Nephron (organoid): ENCODE data around the gene NIT1.

ENCODE experiments used
- H3K27ac Mint-ChIP-seq, 3 experiments: 2 replicates each; pipeline ENCODE4 v1.8.0; 2020; ENCODE audit warnings: mixed read lengths in 3 of 3, mild to moderate bottlenecking in 2 of 3, moderate library complexity in 1 of 3
- H3K27me3 Mint-ChIP-seq: 2 replicates; pipeline ENCODE4 v1.8.0; 2021; ENCODE audit warnings: low read depth, mild to moderate bottlenecking, moderate library complexity, mixed read lengths
- H3K36me3 Mint-ChIP-seq: 2 replicates; pipeline ENCODE4 v1.8.0; 2020; ENCODE audit warnings: low read depth, mixed read lengths
- H3K4me1 Mint-ChIP-seq: 2 replicates; pipeline ENCODE4 v1.8.0; 2020; ENCODE audit warnings: mixed read lengths
- H3K4me3 Mint-ChIP-seq, 3 experiments: 2 replicates each; pipeline ENCODE4 v1.8.0; 2020; ENCODE audit warnings: mild to moderate bottlenecking in 3 of 3, mixed read lengths in 3 of 3, moderate library complexity in 2 of 3
- H3K9me3 Mint-ChIP-seq: 2 replicates; pipeline ENCODE4 v1.8.0; 2020; ENCODE audit warnings: mixed read lengths
- CTCF ChIP-seq, 3 experiments: fragments of 200-600 bp; sonication (generic); IDR thresholded peaks; one replicate each; pipeline ENCODE4 v1.5.0; 2021; ENCODE audit warnings: antibody characterized with exemption in 3 of 3; ENCODE audit not compliant: unreplicated experiment in 3 of 3

Gene NIT1, protein sequence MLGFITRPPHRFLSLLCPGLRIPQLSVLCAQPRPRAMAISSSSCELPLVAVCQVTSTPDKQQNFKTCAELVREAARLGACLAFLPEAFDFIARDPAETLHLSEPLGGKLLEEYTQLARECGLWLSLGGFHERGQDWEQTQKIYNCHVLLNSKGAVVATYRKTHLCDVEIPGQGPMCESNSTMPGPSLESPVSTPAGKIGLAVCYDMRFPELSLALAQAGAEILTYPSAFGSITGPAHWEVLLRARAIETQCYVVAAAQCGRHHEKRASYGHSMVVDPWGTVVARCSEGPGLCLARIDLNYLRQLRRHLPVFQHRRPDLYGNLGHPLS

DNA sequence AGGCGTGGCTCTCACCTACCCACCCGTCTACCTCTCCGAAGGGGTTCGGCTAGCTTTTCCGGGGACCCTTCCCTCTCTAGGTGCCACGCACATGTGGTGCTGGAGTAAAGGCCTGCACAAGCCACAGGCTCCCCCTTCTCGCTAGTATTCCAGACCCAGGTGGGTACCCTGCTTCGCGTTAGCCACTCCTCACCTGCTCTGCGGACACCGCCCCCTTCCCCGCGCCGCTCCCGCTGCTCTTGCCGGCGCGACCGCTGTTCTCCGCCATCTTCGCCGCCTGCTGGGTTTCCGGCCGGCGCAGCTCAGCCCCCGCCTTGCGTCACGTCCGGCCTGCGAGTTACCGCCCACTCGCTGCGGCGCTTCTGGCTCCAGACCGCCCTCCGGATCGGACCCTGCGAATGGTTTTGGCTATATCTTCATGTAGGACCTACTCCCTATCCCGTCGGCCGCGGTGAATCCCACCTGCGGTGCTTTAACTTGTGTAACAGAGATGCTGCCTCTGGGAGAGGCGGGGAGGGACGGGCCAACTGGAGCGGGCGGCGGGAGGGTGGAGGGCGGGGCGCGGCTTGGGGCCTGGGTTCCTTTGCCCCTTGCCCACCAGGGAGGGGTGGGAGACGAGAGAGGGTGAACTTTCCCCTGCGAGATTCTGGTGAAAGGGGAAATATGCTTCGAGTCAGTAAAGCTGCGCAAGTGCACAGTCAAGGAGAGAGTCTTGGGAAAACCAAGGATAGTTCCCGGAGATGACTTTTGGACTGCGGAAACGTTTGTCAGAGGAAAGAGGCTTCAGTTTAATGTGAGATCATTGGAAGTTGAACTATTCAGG lies at the start of gene NIT1, which contains the start of gene PFDN2:
TSS of gene NIT1 (plus strand) at position 347 of the 823 bp plus-strand sequence. CDS start at position 419, 72 bp downstream.
TSS of gene PFDN2 (minus strand) at position 279 of the 823 bp plus-strand sequence. CDS start at position 268, 11 bp downstream.
- H3K4me1 Mint-ChIP-seq, result peaks cover 43% of the 10 kb centered on the region
- H3K36me3 Mint-ChIP-seq, result peaks cover 32% of the 10 kb centered on the region
- no peak for TF ChIP-seq CTCF (IDR thresholded peaks at IDR 0.05; ENCODE audit: unreplicated experiment in 3 of 3)
- H3K27ac Mint-ChIP-seq, result peak within 1 kb of the TSS; percentile 67 to 92 (median 83)
- no peaks in the 10 kb centered on the region for H3K27me3 Mint-ChIP-seq
- peak within 1 kb of the TSS; percentile 95 to 98 (median 97) for H3K4me3 Mint-ChIP-seq
- H3K9me3 Mint-ChIP-seq, result no peaks in the 10 kb centered on the region

DNA sequence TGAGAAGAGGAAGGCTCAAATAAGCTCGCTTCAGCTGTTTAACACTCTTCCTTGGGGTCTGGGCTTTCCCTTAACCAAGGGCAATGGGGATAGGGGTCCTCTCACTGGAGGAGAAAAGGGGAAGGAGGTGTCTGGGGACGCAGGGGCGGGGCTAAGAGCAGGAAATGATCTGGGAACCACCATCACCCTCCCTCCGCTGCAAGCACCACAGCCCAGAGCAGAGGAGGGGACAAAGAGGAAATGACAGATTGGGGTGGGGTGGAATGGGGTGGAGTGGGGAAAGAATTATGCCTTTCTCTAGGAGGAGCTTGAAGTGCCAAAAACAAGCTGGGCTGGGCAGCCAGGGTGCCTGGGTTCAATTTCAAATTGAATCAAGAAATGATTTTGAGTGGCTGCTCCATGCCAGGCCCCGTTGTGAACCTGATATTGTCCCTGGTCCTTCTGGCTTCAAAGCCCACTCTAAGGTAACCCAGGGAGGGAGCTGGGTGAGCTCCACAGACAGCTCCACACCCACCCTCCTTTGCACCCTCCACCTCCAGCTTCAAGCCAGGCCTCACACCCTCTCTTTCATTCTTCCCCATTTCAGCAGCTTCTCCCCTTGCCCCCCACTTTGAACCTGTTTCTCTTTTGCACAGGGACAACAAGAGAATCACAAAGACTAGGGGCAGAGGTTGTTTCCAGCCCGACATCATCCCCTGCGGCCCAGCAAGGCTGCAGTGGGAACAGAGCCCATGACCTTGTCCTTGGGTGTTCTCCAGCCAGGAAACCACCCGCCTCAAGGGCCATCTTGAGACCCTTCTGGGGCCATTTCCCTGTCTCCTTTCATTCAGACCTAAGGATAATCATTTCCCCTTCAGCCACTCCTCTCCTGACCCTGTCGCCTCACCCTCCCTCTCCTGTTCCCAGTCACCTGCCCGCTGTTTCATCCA lies 49.3 kb upstream of the NIT1 start:
- Mint-ChIP-seq H3K27me3 (peaks cover 22% of the 10 kb centered on the region), H3K9me3 (no peaks in the 10 kb centered on the region), H3K27ac (no peak overlapping the region), H3K36me3 (no peaks in the 10 kb centered on the region), H3K4me3 (no peak overlapping the region), H3K4me1 (no peaks in the 10 kb centered on the region)
- TF ChIP-seq CTCF (IDR thresholded peaks at IDR 0.05; ENCODE audit: unreplicated experiment in 3 of 3), result no peak

GRCh38 chr1:161069241-161069640 lies 48.7 kb upstream of the NIT1 start:
- no peak for TF ChIP-seq CTCF (IDR thresholded peaks at IDR 0.05; ENCODE audit: unreplicated experiment in 3 of 3)
- no peak overlapping the region for H3K27ac Mint-ChIP-seq

DNA sequence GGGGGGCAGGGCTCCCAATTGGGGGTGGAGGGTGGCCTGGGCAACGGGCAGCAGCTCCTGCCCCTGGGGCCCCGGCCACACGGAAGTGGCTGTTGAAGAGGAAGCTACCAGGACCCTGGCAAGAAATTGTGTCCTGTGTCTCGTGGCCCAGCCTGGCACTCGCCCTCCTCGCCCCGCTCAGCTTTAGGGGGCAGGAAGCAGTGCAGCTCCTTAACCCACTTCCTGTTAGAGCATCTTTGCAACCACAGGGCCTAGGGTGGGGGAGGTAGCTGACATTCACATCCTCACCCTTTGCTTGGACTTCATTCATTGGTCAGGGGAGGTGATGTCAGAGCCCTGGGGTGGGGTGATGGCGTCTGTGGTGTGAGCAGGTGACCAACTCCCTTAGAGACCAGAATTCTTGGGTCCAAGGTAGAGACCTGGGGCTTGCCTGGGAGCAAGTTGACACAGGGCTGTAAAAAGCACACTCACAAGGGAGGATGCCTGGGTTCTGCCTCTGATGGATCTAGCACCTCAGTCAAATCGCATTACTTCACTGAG lies 48.1 kb upstream of the NIT1 start, which contains the start of gene ARHGAP30:
TSS of gene ARHGAP30 (minus strand) at position 161 of the 540 bp plus-strand sequence. CDS start 267 bp downstream, outside the sequence.
- peaks cover 18% of the 10 kb centered on the region for H3K27me3 Mint-ChIP-seq
- H3K4me1 Mint-ChIP-seq, result no peaks in the 10 kb centered on the region
- no peak within 1 kb of the TSS for H3K27ac Mint-ChIP-seq
- H3K4me3 Mint-ChIP-seq, result no peak within 1 kb of the TSS
- no peaks in the 10 kb centered on the region for H3K36me3 Mint-ChIP-seq
- no peak for TF ChIP-seq CTCF (IDR thresholded peaks at IDR 0.05; ENCODE audit: unreplicated experiment in 3 of 3)
- no peaks in the 10 kb centered on the region for H3K9me3 Mint-ChIP-seq

More at GRCh38 chr1:161069241-161069640, 48.7 kb upstream of the NIT1 start:
- H3K4me1 Mint-ChIP-seq, result no peaks in the 10 kb centered on the region
- no peaks in the 10 kb centered on the region for H3K9me3 Mint-ChIP-seq
- H3K4me3 Mint-ChIP-seq, result no peak overlapping the region
- no peaks in the 10 kb centered on the region for H3K36me3 Mint-ChIP-seq
- H3K27me3 Mint-ChIP-seq, result peaks cover 19% of the 10 kb centered on the region

GRCh38 chr1:161070761-161071160 lies 47.1 kb upstream of the NIT1 start:
- H3K9me3 Mint-ChIP-seq, result no peaks in the 10 kb centered on the region
- no peak for TF ChIP-seq CTCF (IDR thresholded peaks at IDR 0.05; ENCODE audit: unreplicated experiment in 3 of 3)
- H3K36me3 Mint-ChIP-seq, result no peaks in the 10 kb centered on the region
- no peak overlapping the region for H3K4me3 Mint-ChIP-seq
- no peak overlapping the region for H3K27ac Mint-ChIP-seq
- H3K4me1 Mint-ChIP-seq, result no peaks in the 10 kb centered on the region
- H3K27me3 Mint-ChIP-seq, result peaks cover 18% of the 10 kb centered on the region
